Lower lobe of right lung (tissue), 2 donors: ENCODE results near the gene C1QL2. TPM values are rescaled to one million over a fixed set of nuclear protein-coding genes. Genes with fewer than 3 reads are reported as not detected.

Experiments used
- ATAC-seq, 2 donors: fragments of 200-7000 bp; cut with Tn5 transposase; one replicate each; pipeline ENCODE4 v1.9.1; 2020 to 2022; ENCODE audit warnings: mild to moderate bottlenecking in 2 of 2, moderate library complexity in 2 of 2
- DNase-seq: peaks from one replicate; pipeline ENCODE4 v3.0.0-alpha.2; 2020
- H3K27ac ChIP-seq: fragments of 200-600 bp; one replicate; pipeline ENCODE4 v1.8.0; 2022
- H3K27me3 ChIP-seq: fragments of 200-600 bp; one replicate; pipeline ENCODE4 v1.8.0; 2022; ENCODE audit warnings: low read depth
- H3K36me3 ChIP-seq: fragments of 200-600 bp; one replicate; pipeline ENCODE4 v1.8.0; 2022; ENCODE audit warnings: mild to moderate bottlenecking
- H3K4me1 ChIP-seq: fragments of 200-600 bp; one replicate; pipeline ENCODE4 v1.8.0; 2022
- H3K4me3 ChIP-seq: fragments of 200-600 bp; one replicate; pipeline ENCODE4 v1.8.0; 2022; ENCODE audit warnings: mild to moderate bottlenecking
- H3K9me3 ChIP-seq: fragments of 200-600 bp; one replicate; pipeline ENCODE4 v1.8.0; 2022
- intact Hi-C: fragments of 100-400 bp; cut with DNase I; formaldehyde crosslinking; loops from one replicate; pipeline ENCODE4 v1.11.0; 2022
- total RNA-seq: library from RNA; stranded (reverse); fragmentation: NEBNext Ultra II Directional; extraction: Animal tissue kit (Norgen Biotek cat#: 25700); gene quantifications from one replicate; pipeline ENCODE4 v1.2.1, GENCODE V29; 2021
- TF ChIP-seq, protein P1 (sequence below): fragments of 200-600 bp; IDR thresholded peaks from one replicate; pipeline ENCODE4 v1.8.0; 2022; ENCODE audit warnings: antibody characterized with exemption, mild to moderate bottlenecking
- donor health status: DM: no; HTN: yes; CAD: no; lungs with severe emphysema.

C1QL2 gene
- total RNA-seq, 1 donor from 2014 or later = not detected

DNA sequence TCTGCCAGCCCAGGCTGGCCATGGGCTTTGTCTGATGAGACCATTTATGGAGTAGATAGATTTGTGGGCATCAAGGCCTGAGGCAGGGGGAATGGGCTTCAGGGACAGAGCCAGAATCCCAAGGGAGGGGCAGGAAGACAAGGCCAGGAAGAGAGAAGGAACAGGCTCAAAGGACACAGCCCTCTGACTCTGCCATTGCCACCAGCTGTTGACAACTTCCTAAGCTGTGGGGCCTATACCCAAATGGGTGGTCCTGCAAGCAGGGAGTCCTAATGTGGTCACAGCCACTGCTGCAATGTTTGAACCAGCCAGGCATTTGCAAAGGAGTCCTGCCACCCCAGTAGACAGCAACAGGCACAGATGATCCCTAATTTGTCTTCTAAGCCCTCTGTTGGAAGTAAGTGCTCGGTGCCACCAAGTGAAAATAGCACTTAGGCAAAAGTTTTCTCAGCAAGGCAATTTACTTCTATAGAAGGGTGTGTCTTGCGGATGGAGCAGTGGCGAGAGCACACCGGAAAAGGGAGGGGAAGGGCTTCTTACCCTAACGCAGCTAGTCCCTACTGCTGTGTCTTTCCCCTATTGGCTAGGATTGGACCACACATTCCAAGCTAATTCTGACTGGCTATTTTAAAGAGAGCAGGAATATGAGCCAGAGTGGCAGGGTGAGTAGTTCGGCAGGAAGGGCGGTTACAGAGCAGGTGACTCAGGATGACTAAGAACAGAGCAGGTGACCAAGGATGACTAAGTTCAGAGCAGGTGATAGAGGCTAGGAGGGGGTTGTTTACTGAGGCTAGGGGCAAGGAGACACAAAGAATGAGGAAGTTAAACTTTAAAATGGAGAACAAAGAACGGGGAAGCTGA, 47.2 kb downstream of the C1QL2 start:
- no peak overlapping the region for H3K27ac ChIP-seq
- no peak for ATAC-seq
- DNase-seq = no peak
- no peak overlapping the region for H3K4me3 ChIP-seq
- peaks cover 25% of the 10 kb centered on the region for H3K27me3 ChIP-seq
- H3K9me3 ChIP-seq = peaks cover 6% of the 10 kb centered on the region
- H3K36me3 ChIP-seq = no peaks in the 10 kb centered on the region
- intact Hi-C loops = no loop called here
- TF ChIP-seq, protein P1, sequence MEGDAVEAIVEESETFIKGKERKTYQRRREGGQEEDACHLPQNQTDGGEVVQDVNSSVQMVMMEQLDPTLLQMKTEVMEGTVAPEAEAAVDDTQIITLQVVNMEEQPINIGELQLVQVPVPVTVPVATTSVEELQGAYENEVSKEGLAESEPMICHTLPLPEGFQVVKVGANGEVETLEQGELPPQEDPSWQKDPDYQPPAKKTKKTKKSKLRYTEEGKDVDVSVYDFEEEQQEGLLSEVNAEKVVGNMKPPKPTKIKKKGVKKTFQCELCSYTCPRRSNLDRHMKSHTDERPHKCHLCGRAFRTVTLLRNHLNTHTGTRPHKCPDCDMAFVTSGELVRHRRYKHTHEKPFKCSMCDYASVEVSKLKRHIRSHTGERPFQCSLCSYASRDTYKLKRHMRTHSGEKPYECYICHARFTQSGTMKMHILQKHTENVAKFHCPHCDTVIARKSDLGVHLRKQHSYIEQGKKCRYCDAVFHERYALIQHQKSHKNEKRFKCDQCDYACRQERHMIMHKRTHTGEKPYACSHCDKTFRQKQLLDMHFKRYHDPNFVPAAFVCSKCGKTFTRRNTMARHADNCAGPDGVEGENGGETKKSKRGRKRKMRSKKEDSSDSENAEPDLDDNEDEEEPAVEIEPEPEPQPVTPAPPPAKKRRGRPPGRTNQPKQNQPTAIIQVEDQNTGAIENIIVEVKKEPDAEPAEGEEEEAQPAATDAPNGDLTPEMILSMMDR = no peak
- H3K4me1 ChIP-seq = no peaks in the 10 kb centered on the region

DNA sequence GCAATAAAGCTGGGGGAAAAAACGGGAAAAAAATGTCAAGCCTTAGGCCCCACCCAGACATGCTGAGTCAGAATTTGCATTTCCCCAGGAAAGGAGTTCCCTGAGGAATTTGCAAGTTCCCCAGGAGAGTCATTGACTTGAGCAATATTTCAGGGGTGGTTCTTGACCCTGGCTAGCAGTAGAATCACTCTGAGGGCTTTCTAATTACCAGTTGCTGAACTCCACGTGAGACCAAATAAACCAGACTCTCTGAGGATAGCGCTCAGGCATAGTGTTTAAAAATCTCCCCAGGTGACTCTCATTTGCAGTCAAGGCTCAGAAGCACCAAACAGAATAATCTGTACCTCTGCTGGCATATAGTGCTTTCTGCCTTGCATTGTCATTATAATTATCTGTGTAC, 48.7 kb downstream of the C1QL2 start:
- H3K9me3 ChIP-seq = peaks cover 6% of the 10 kb centered on the region
- H3K4me1 ChIP-seq = no peaks in the 10 kb centered on the region
- ATAC-seq = no peak
- intact Hi-C loops = no loop called here
- no peak overlapping the region for H3K4me3 ChIP-seq
- peaks cover 16% of the 10 kb centered on the region for H3K27me3 ChIP-seq
- no peak for DNase-seq
- TF ChIP-seq, protein P1 = no peak
- H3K36me3 ChIP-seq = no peaks in the 10 kb centered on the region
- H3K27ac ChIP-seq = no peak overlapping the region

DNA sequence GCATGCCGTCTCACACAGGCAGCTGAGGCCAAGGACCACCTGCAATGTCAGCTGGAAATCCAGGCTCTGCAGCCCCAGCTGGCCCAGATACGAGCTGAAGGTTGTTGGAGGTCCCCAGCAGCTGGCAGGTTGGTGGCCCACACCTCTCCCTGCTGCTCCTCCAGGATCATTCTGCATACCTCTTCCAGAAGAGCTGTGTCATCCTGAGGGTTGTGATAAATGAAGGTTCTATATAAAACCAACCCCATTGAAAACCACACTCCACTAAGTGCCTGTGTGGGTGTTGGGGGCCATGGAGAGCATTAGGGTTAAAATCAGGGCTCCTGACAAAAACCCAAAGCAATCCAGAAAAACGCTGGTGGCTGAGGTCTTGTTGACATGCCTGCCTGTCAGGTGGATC, 50.4 kb downstream of the C1QL2 start:
- ATAC-seq = no peak
- Histone ChIP-seq H3K36me3 (no peaks in the 10 kb centered on the region), H3K9me3 (peaks cover 6% of the 10 kb centered on the region), H3K4me3 (no peak overlapping the region), H3K4me1 (no peaks in the 10 kb centered on the region), H3K27me3 (peaks cover 5% of the 10 kb centered on the region), H3K27ac (no peak overlapping the region)
- TF ChIP-seq, protein P1 = no peak
- no peak for DNase-seq
- intact Hi-C loops = no loop called here

DNA sequence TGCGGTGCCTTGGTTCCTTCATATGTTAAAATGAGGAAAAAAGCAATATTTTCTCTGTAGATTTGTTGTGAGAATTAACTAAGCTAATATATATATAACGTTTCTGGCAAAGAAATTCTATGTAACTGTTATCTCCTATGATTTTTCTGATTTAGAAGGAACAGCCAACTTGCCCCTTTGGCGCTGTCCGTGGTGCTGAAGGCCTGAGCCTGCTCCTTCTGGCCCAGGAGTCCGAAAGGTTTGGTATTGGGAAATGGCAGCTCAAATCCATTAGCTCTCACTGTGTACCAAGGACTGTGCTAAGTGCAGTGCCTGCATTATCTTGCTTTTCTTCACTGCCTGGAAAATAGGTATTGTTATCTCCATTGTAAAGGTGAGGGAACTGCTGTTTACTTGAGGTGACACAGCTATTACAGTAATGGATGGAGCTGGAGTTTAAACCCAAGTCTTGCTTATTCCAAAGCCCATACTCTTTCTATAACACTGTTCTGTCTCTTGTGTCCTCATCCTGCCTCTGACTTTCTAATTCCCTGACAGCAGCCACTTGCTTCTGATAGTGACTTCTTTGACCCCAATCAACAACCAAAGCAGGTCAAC, 52.2 kb downstream of the C1QL2 start:
- no peak overlapping the region for H3K4me3 ChIP-seq

More for the DNA sequence above, 52.2 kb downstream of the C1QL2 start:
- H3K27me3 ChIP-seq = no peaks in the 10 kb centered on the region
- ATAC-seq (no peak), DNase-seq (no peak)
- intact Hi-C loops = no loop called here
- peaks cover 6% of the 10 kb centered on the region for H3K9me3 ChIP-seq
- TF ChIP-seq, protein P1 = no peak
- H3K4me1 ChIP-seq = no peaks in the 10 kb centered on the region
- no peaks in the 10 kb centered on the region for H3K36me3 ChIP-seq
- H3K27ac ChIP-seq = no peak overlapping the region

Other genes with a start within 250 kb of the C1QL2 start
- gene MARCO, start 216.6 kb downstream of the C1QL2 start, total RNA-seq = 491 TPM
- gene STEAP3, start 65.1 kb upstream of the C1QL2 start, total RNA-seq = 18.3 TPM
- gene C2orf76, start 208.1 kb upstream of the C1QL2 start, total RNA-seq = 11.6 TPM
- gene DBI, start 208.2 kb upstream of the C1QL2 start, total RNA-seq = 172 TPM